Right forelimb (tissue), 1 donor: ENCODE results near the gene LONP1.
"Not testable (repeated sequence)": the region's sequence is repeated elsewhere in the genome, so short reads cannot be mapped to it uniquely, and the experiment has no call there.

Experiments used
- DNase-seq: peaks from one replicate; pipeline ENCODE4 v3.0.0-alpha.2; 2018

LONP1 gene

GRCh38 chr19:5707576-5708575 lies 12.1 kb downstream of the LONP1 start:
- no peak for DNase-seq

GRCh38 chr19:5706876-5707573 lies 12.9 kb downstream of the LONP1 start:
- DNase-seq, result no peak

GRCh38 chr19:5705552-5705951 lies 14.4 kb downstream of the LONP1 start:
- no peak for DNase-seq

GRCh38 chr19:5703819-5704818 lies 15.8 kb downstream of the LONP1 start:
- no peak for DNase-seq

GRCh38 chr19:5702053-5702410 lies 17.9 kb downstream of the LONP1 start:
- DNase-seq, result not testable (repeated sequence)

GRCh38 chr19:5700455-5701092 lies 19.4 kb downstream of the LONP1 start:
- DNase-seq, result peak; percentile 37

- peak; percentile 41 for DNase-seq
Measured at GRCh38 chr19:5698635-5699422, 21.1 kb downstream of the LONP1 start.

- DNase-seq, result peak; percentile 43
Measured at GRCh38 chr19:5697890-5698634, 21.9 kb downstream of the LONP1 start.

- peak; percentile 38 for DNase-seq
Measured at GRCh38 chr19:5697022-5697889, 22.7 kb downstream of the LONP1 start.

GRCh38 chr19:5696196-5697021 lies 23.5 kb downstream of the LONP1 start:
- DNase-seq, result peak; percentile 44

GRCh38 chr19:5695649-5696195 lies 24.2 kb downstream of the LONP1 start:
- peak; percentile 44 for DNase-seq

- peak; percentile 40 for DNase-seq
Measured at GRCh38 chr19:5694956-5695648, 24.8 kb downstream of the LONP1 start.

- DNase-seq, result peak; percentile 41
Measured at GRCh38 chr19:5694167-5694955, 25.6 kb downstream of the LONP1 start.

GRCh38 chr19:5693195-5694166 lies 26.5 kb downstream of the LONP1 start:
- peak; percentile 47 for DNase-seq

GRCh38 chr19:5692723-5693194 lies 27.2 kb downstream of the LONP1 start:
- no peak for DNase-seq
